NT2/D1 (cell line): Measurements from ENCODE around the gene CCNG2.

Experiments used
- SUZ12 ChIP-seq: IDR thresholded peaks from 2 replicates; pipeline ENCODE4 v1.6.1; 2011; ENCODE audit not compliant: insufficient read length, insufficient read depth; ENCODE audit errors: extremely low read depth
- YY1 ChIP-seq: IDR thresholded peaks from 2 replicates; pipeline ENCODE4 v1.6.1; 2011; ENCODE audit not compliant: insufficient read length, insufficient read depth
- ZNF274 ChIP-seq: IDR thresholded peaks from 2 replicates; pipeline ENCODE4 v1.6.1; 2011; ENCODE audit warnings: mild to moderate bottlenecking, low read depth, low read length

DNA sequence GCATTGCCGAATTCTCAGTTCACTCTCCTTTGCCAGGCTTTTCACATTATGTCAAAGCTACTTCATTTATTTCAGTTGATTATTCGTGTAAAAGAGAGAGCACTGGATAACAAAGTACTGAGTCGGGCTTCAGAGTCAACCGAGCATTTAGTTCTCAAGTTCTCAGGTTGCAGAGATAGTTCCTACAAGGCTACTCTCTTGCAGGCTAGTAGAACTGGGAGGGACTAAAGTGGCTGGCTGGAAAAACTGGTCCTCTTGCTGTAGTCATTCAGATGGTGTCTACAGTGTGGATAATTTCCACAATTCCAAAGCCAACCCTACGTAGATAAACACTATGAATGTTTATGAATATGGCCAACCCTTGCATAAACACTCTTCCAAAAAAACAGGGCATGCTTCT is 4.6 kb upstream of the CCNG2 start:
- TF ChIP-seq YY1 (no peak), SUZ12 (no peak), ZNF274 (no peak)
